ENCODE data around the gene AOC1.
"Not testable (repeated sequence)": the region's sequence is repeated elsewhere in the genome, so short reads cannot be mapped to it uniquely, and the experiment has no call there.

AOC1 gene

DNA sequence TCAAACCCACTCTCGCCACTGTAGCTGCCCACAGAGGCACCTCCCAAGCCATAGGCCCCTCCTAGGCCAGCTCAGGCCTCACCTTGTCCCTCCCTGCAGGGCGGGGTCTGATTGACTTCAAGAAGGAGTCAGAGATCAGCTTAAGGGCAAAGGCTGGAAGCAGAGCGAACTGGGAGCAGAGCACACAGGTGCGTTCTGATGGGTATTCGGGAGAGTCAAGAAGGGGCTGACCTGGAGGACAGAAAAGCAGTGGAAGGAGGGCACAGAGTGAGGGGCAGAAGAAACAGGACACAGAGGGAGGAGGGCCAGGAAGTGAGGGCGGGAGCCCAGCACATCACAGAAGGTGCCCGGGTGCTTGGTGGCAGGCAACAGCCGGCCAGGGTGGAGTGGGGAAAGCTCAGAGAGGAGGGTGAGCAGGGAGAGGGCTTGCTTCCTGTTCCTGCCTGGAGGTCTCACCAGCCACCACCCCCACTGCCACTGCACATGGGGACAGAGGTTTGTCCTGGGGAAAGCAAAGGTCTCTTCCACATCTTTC, at the start of gene AOC1:
AOC1 (plus strand) TSS at position 147 of the 535 bp plus-strand sequence. CDS start 3,954 bp downstream, outside the sequence.
- in situ Hi-C loops (cut with MboI; ENCODE audit: low sequenced_read_pairs): no loop called here

DNA sequence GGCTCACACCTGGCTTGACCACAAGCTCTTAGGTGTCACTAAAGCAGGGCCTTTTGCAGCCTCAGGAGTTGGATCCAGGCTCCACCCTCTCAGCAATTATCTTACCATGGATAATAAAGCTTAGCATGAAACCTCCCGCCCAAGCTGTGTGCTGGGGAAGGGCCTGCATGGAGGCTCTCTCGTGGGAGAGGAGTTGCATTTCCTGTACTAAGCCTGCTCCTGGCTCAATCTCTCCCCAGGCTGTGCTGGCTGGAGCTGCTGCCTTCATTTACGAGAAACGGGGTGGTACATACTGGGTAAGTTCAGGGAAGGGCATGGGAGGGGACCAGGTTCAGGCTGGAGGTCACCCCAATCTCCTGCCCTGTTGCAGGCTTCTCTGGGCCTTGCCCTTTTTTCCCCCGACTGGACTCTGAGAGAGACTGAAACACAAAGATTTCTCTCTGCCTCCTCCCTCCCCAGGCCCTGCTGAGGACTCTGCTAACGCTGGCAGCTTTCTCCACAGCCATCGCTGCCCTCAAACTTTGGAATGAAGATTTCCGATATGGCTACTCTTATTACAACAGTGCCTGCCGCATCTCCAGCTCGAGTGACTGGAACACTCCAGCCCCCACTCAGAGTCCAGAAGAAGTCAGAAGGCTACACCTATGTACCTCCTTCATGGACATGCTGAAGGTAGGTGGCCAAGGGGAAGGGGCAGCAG, 49.0 kb upstream of the AOC1 start:
- in situ Hi-C loops (cut with MboI; ENCODE audit: low sequenced_read_pairs): no loop called here

DNA sequence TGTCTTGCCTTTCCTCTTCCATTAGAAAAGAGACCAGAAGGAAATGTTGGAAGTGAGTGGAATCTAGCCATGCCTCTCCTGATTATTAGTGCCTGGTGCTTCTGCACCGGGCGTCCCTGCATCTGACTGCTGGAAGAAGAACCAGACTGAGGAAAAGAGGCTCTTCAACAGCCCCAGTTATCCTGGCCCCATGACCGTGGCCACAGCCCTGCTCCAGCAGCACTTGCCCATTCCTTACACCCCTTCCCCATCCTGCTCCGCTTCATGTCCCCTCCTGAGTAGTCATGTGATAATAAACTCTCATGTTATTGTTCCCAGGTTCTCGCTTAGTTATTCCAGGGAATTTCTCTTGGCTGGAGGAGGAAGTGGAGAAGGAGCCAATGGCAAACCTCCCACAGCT, 47.5 kb upstream of the AOC1 start:
- in situ Hi-C loops (cut with MboI; ENCODE audit: low sequenced_read_pairs): no loop called here

GRCh38 chr7:150805864-150806263, 46.5 kb upstream of the AOC1 start:
- in situ Hi-C loops (cut with MboI; ENCODE audit: low sequenced_read_pairs): no loop called here

GRCh38 chr7:150806454-150806853, 45.9 kb upstream of the AOC1 start:
- in situ Hi-C loops (cut with MboI; ENCODE audit: low sequenced_read_pairs): no loop called here

DNA sequence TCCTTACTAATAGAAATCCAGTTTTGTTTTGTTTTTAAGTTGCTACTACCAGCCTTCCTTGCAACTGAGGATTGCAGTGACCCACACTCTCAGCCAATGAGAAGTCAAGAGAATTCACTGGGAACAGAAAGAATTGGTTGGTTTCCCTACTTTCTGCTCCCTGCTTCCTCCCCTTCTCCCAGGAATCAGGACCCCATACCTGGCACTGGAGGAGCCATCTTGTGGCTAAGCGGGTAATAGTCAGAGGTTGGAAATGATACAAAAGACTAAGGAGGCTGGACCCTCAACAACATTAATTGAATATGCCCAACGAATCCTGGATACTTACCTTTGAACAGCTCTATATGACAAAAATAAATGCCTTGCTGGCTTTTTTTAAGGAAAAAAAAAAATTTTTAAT, 45.5 kb upstream of the AOC1 start:
- in situ Hi-C loops (cut with MboI; ENCODE audit: low sequenced_read_pairs): no loop called here

DNA sequence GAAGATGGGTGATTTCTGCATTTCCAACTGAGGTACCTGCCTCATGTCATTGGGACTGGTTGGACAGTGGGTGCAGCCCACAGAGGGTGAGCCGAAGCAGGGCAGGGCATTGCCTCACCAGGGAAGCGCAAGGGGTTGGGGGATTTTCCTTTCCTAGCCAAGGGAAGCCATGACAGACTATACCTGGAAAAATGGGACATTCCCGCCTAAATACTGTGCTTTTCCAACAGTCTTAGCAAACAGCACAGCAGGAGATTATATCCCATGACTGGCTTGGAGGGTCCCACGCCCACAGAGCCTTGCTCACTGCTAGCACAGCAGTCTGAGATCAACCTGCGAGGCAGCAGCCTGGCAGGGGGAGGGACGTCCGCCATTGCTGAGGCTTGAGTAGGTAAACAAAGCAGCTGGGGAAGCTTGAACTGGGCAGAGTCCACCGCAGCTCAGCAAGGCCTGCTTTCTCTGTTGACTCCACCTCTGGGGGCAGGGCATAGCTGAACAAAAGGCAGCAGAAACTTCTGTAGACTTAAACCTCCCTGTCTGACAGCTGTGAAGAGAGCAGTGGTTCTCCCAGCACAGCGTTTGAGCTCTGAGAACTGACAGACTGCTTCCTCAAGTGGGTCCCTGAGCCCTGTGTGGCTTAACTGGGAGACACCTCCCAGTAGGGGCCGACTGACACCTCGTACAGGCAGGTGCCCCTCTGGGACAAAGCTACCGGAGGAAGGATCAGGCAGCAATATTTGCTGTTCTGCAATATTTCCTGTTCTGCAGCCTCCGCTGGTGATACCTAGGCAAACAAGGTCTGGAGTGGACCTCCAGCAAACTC, 44.5 kb upstream of the AOC1 start:
- in situ Hi-C loops (cut with MboI; ENCODE audit: low sequenced_read_pairs): not testable (repeated sequence)

- in situ Hi-C loops (cut with MboI; ENCODE audit: low sequenced_read_pairs): no loop called here
Measured at GRCh38 chr7:150814328-150815001, 37.9 kb upstream of the AOC1 start.

DNA sequence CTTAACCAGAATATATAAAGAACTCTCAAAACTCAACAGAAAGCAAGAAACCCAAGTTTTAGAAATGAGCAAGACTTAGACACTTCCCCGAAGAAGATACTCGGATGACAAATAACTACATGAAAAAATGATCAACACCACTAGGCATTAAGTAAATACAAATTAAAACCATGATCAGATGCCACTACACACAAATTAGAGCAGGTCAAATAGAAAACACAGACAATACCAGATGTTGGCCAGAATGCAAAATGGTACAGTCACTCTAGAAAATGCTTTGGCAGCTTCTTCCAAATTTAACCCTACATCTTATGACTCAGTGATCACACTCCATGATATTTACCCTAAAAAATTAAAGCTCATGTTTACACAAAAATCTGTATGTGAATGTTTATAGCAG, 33.3 kb upstream of the AOC1 start:
- in situ Hi-C loops (cut with MboI; ENCODE audit: low sequenced_read_pairs): no loop called here

- in situ Hi-C loops (cut with MboI; ENCODE audit: low sequenced_read_pairs): no loop called here
Measured at GRCh38 chr7:150820148-150820547, 32.2 kb upstream of the AOC1 start.

GRCh38 chr7:150820578-150821198, 31.6 kb upstream of the AOC1 start:
- in situ Hi-C loops (cut with MboI; ENCODE audit: low sequenced_read_pairs): no loop called here

DNA sequence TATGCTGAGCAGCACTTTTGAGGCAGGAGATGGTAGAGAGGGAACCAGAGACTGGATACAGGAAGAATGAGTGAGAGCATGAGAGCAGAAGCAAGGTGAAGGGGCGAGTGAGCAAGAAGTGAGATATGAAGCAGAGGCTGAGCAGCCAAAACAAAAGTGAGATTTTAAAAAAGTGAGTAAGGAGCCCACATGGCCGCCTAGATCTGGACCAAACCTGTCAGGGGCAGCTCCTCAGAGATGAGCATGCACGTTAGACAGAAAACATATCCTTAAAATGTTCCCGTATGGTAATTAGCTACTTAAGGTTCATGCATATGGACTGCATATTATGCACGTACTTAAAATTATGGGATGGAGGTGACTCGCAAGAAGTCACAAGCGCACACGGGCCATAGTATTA, 29.3 kb upstream of the AOC1 start:
- in situ Hi-C loops (cut with MboI; ENCODE audit: low sequenced_read_pairs): no loop called here

- in situ Hi-C loops (cut with MboI; ENCODE audit: low sequenced_read_pairs): no loop called here
Measured at GRCh38 chr7:150823484-150824126, 28.7 kb upstream of the AOC1 start.

- in situ Hi-C loops (cut with MboI; ENCODE audit: low sequenced_read_pairs): no loop called here
Measured at GRCh38 chr7:150824379-150825177, 27.7 kb upstream of the AOC1 start.

GRCh38 chr7:150826061-150826849, 26.1 kb upstream of the AOC1 start:
- in situ Hi-C loops (cut with MboI; ENCODE audit: low sequenced_read_pairs): no loop called here

- in situ Hi-C loops (cut with MboI; ENCODE audit: low sequenced_read_pairs): no loop called here
Measured at GRCh38 chr7:150828384-150828783, 23.9 kb upstream of the AOC1 start.

GRCh38 chr7:150829426-150829825, 22.9 kb upstream of the AOC1 start:
- in situ Hi-C loops (cut with MboI; ENCODE audit: low sequenced_read_pairs): no loop called here

DNA sequence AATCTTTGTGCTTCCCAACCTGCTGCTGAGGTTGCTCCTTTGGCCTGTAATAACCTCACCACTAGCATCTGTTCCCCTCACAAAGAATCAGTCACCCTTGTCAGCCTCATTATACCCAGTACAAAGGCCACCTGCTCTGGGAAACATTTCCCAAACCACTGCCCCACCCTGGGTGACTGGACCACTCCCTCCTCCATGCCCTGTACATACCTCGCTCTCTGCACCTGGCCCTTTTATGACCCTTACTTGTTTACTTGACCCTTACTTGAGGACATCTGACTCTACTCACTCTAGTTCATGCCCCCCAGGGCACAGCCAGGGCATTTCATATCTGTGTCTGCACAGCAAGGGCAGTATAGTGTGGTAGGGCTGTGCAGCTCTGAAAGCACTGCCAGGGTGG, 21.4 kb upstream of the AOC1 start:
- in situ Hi-C loops (cut with MboI; ENCODE audit: low sequenced_read_pairs): no loop called here

DNA sequence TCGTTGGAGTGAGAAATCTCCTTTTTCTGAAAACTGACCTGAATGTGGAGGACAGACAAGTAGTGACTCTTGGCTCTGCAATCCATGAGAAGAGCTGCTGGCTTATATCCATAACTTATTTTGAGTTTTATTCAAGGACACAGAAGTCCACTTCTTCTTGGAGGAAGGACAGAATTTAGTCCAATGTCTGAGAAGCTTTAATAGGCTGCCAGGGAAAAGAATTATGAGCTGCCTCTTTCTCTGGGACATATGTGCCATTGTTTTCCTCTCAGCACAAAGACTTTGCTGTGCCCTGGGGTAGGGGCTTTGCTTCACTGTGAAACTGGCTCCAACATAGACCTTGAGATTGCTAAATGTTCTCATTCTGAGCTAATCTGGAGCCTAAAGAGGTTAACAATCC, 20.5 kb upstream of the AOC1 start:
- in situ Hi-C loops (cut with MboI; ENCODE audit: low sequenced_read_pairs): no loop called here
